PFSK-1 (cell line): Measurements from ENCODE around the gene PSMB4.

Experiments
- FOXP2 ChIP-seq: optimal IDR thresholded peaks from 2 replicates; pipeline ENCODE3; 2011; ENCODE audit warnings: borderline replicate concordance, control low read depth, inconsistent platforms; ENCODE audit not compliant: insufficient read depth; ENCODE audit errors: extremely low read length, extremely low read depth
- POLR2AphosphoS5 ChIP-seq: IDR thresholded peaks from 2 replicates; pipeline ENCODE4 v1.6.1; 2012; ENCODE audit warnings: low read depth, mild to moderate bottlenecking, control low read depth, low read length, moderate library complexity
- SIN3A ChIP-seq: IDR thresholded peaks from 2 replicates; pipeline ENCODE4 v1.6.1; 2012; ENCODE audit warnings: mild to moderate bottlenecking, low read length, moderate library complexity, borderline replicate concordance; ENCODE audit not compliant: insufficient read depth
- TAF1 ChIP-seq: IDR thresholded peaks from 2 replicates; pipeline ENCODE4 v1.6.1; 2012; ENCODE audit warnings: low read length, control low read depth, borderline replicate concordance; ENCODE audit not compliant: insufficient read depth
- TF ChIP-seq, protein P1 (sequence below), 2 experiments: IDR thresholded peaks; 2 replicates each; pipeline versions ENCODE4 v1.6.1 to v1.8.0; 2011 to 2012; ENCODE audit warnings: low read depth in 2 of 2, low read length in 2 of 2, control low read depth in 1 of 2, inconsistent platforms in 1 of 2, mild to moderate bottlenecking in 1 of 2, moderate library complexity in 1 of 2; ENCODE audit not compliant: insufficient read depth in 1 of 2

Gene PSMB4

DNA sequence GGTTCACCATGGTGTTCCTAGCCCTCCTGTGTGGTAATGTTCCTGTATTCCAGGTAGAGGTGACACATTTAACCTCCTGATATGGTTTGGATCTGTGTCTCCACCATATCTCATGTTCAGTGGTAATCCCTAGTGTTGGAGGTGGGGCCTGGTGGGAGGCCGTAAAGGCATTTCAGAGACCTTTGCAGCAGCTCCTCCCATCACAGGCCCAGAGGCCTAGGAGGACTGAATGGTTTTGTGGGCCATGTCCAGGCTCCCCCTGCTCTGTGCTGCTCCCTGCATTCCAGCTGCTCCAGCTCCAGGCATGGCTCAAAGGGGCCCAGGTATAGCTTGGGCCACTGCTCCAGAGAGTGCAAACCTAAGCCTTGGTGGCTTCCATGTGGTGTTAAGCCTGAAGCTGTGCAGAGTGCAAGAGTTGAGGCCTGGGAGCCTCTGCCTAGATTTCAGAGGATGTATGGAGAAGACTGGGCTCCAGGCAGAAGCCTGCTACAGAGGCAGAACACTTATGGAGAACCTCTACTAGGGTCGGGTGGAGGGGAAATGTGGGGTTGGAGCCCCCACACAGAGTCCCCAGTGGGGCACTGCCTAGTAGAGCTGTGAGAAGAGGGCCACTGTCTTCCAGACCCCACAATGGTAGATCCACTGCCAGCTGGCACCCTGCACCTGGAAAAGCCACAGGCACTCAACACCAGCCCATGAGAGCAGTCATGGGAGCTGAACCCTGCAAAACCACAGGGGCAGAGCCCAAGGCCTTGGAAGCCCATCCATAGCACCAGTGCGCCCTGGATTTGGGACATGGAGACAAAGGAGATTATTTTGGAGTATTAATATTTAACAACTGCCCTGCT, 36.8 kb upstream of the PSMB4 start:
- TF ChIP-seq FOXP2 (no peak), SIN3A (no peak), TAF1 (no peak), POLR2AphosphoS5 (no peak)
- TF ChIP-seq, protein P1, sequence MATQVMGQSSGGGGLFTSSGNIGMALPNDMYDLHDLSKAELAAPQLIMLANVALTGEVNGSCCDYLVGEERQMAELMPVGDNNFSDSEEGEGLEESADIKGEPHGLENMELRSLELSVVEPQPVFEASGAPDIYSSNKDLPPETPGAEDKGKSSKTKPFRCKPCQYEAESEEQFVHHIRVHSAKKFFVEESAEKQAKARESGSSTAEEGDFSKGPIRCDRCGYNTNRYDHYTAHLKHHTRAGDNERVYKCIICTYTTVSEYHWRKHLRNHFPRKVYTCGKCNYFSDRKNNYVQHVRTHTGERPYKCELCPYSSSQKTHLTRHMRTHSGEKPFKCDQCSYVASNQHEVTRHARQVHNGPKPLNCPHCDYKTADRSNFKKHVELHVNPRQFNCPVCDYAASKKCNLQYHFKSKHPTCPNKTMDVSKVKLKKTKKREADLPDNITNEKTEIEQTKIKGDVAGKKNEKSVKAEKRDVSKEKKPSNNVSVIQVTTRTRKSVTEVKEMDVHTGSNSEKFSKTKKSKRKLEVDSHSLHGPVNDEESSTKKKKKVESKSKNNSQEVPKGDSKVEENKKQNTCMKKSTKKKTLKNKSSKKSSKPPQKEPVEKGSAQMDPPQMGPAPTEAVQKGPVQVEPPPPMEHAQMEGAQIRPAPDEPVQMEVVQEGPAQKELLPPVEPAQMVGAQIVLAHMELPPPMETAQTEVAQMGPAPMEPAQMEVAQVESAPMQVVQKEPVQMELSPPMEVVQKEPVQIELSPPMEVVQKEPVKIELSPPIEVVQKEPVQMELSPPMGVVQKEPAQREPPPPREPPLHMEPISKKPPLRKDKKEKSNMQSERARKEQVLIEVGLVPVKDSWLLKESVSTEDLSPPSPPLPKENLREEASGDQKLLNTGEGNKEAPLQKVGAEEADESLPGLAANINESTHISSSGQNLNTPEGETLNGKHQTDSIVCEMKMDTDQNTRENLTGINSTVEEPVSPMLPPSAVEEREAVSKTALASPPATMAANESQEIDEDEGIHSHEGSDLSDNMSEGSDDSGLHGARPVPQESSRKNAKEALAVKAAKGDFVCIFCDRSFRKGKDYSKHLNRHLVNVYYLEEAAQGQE (IDR thresholded peaks at IDR 0.05; ENCODE audit: insufficient read depth in 1 of 2, low read depth in 2 of 2, low read length in 2 of 2): no peak

DNA sequence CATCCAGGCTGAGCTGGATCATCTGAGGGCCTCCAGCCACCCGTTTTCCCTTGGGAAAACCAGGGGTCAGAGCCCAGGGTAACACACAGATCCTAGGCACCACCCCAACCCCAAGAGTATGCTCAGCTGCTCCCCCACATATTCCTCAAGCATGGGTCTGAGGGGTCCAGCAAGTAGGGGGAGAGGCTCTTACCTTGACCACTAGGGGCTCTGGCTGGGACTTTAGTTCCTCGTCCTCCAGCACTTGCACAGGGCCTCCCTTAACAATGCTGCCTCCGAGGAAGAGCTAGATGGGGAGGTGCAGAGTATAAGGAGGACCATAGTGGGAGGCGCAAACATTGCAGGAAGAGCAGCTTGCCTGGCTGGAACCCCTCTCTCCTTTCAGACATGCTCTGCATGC, 34.4 kb upstream of the PSMB4 start:
- TF ChIP-seq SIN3A (no peak), FOXP2 (no peak), TAF1 (no peak), POLR2AphosphoS5 (no peak)
- TF ChIP-seq, protein P1 (IDR thresholded peaks at IDR 0.05; ENCODE audit: insufficient read depth in 1 of 2, low read depth in 2 of 2, low read length in 2 of 2): no peak

DNA sequence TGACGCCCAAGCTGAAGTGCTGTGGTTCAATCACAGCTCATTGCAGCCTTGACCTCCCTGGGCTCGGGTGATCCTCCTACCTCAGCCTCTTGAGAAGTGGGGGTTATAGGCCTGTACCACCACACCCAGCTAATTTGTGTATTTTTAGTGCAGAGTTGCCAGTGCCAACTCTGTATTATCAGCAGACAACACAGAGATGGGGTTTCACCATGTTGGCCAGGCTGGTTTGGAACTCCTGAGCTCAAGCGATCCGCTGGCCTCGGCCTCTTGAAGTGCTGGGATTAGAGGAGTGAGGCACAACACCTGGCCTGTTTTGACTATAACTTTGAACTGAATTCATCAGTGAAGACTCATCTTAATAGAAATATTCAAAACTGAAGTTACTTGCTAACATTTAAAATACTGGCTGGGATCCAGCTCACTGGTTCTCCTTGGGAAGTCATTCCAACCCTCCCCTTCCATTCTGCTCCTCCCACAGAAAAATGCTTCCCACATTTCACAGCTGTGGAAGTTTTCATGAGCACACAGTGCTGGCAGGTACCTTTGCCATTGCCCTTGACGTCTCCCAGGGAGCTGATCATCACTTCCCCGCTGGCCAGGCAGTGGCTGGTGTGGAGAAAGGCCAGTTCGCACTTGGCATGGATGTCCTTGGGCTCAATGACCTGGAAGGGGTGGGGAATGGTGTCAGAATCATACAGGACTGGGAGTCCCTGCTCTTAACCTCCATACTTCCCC, 31.5 kb upstream of the PSMB4 start:
- TF ChIP-seq POLR2AphosphoS5 (no peak), FOXP2 (no peak), TAF1 (no peak), SIN3A (no peak)
- TF ChIP-seq, protein P1 (IDR thresholded peaks at IDR 0.05; ENCODE audit: insufficient read depth in 1 of 2, low read depth in 2 of 2, low read length in 2 of 2): no peak

DNA sequence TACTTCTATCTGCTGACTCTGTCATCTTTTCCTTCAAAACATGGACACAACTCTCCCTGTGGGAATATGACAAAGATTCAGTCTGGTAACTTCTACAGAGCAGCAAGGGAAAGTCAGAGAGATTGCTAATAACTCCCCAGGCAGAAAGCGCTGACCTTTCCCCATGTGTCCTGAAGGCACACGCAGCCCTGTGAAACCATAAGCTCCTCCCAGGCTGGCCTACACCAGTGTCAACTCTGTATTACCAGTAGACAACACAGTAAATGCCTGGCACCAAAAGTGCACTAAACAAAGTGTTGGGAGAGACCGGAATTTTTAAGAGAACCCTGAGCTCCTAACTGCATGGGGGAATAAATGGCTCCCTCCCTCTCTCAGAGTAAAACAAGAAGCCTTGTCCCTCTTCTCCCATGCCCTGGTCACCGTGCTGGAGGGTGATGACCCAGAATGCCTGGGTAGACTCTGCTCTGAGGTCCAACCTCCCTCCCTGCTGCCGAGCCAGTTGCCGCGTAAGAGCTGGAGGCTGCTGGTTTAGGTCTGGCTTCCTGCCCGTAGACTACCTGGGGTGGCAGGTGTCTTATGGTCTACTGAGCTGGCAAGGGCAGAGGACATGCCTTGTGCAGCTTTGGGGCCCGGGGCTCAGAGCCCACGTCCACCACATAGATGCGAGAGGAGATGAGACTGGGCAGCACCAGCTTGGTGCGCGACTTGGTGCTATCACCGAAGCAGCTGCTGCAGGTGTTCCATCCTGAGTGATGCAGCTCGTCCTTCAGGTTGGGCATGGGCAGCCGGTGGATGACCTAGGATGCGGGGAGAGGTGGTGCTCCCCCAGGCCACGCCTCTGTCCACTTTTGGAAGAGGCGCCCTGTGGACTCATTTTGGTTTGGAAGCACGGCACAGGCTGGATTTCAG, 30.7 kb upstream of the PSMB4 start:
- no peak for TF ChIP-seq TAF1
- TF ChIP-seq, protein P1 (IDR thresholded peaks at IDR 0.05; ENCODE audit: insufficient read depth in 1 of 2, low read depth in 2 of 2, low read length in 2 of 2): no peak
- TF ChIP-seq FOXP2: no peak
- no peak for TF ChIP-seq SIN3A
- TF ChIP-seq POLR2AphosphoS5: no peak
